ENCODE measurements around the gene GABARAP. TPM values are rescaled to one million over a fixed set of nuclear protein-coding genes. Genes with fewer than 3 reads are reported as not detected.
"Not testable (repeated sequence)": the region's sequence is repeated elsewhere in the genome, so short reads cannot be mapped to it uniquely, and the experiment has no call there.

GABARAP gene
- total RNA-seq, 2 donors from 2014 or later: 187 to 446 TPM

GRCh38 chr17:7249830-7250229 lies 7.6 kb upstream of the GABARAP start:
- TF ChIP-seq CTCF (IDR thresholded peaks at IDR 0.05): no peak
- no peak for DNase-seq (ENCODE audit: low spot score)
- H3K27ac ChIP-seq: no peak overlapping the region
- H3K9me3 ChIP-seq: no peaks in the 10 kb centered on the region
- ATAC-seq (ENCODE audit: insufficient number of reproducible peaks, low FRiP score, low read depth): no peak
- peaks cover 18 to 36% of the 10 kb centered on the region in 2 donors for H3K4me1 ChIP-seq (ENCODE audit: control insufficient read depth in 1 of 2, low read depth in 2 of 2)
- peak overlapping the region; percentile 98 for H3K4me3 ChIP-seq
- H3K27me3 ChIP-seq (replicated peaks; ENCODE audit: insufficient read depth): no peaks in the 10 kb centered on the region
- H3K36me3 ChIP-seq: peaks cover 16% of the 10 kb centered on the region

GRCh38 chr17:7249214-7249613 lies 7.0 kb upstream of the GABARAP start:
- Histone ChIP-seq H3K9me3 (no peaks in the 10 kb centered on the region), H3K27ac (no peak overlapping the region), H3K4me1 (ENCODE audit: control insufficient read depth in 1 of 2, low read depth in 2 of 2) (peaks cover 18 to 36% of the 10 kb centered on the region in 2 donors), H3K27me3 (replicated peaks; ENCODE audit: insufficient read depth) (no peaks in the 10 kb centered on the region), H3K36me3 (peaks cover 17% of the 10 kb centered on the region), H3K4me3 (no peak overlapping the region)
- no peak for DNase-seq (ENCODE audit: low spot score)
- TF ChIP-seq CTCF (IDR thresholded peaks at IDR 0.05): no peak
- ATAC-seq (ENCODE audit: insufficient number of reproducible peaks, low FRiP score, low read depth): no peak

- Histone ChIP-seq H3K27me3 (replicated peaks; ENCODE audit: insufficient read depth) (no peaks in the 10 kb centered on the region), H3K36me3 (peaks cover 22% of the 10 kb centered on the region), H3K27ac (no peak overlapping the region), H3K4me3 (no peak overlapping the region), H3K9me3 (no peaks in the 10 kb centered on the region), H3K4me1 (ENCODE audit: control insufficient read depth in 1 of 2, low read depth in 2 of 2) (peaks cover 18 to 36% of the 10 kb centered on the region in 2 donors)
- ATAC-seq (ENCODE audit: insufficient number of reproducible peaks, low FRiP score, low read depth): no peak
- DNase-seq (ENCODE audit: low spot score): no peak
- no peak for TF ChIP-seq CTCF (IDR thresholded peaks at IDR 0.05)
Observed at GRCh38 chr17:7248796-7249195, 6.5 kb upstream of the GABARAP start.

- H3K4me1 ChIP-seq (ENCODE audit: control insufficient read depth in 1 of 2, low read depth in 2 of 2): peaks cover 16 to 33% of the 10 kb centered on the region in 2 donors
- H3K27ac ChIP-seq: no peak overlapping the region
- DNase-seq (ENCODE audit: low spot score): no peak
- no peaks in the 10 kb centered on the region for H3K9me3 ChIP-seq
- no peak for ATAC-seq (ENCODE audit: insufficient number of reproducible peaks, low FRiP score, low read depth)
- no peak for TF ChIP-seq CTCF (IDR thresholded peaks at IDR 0.05)
- no peaks in the 10 kb centered on the region for H3K27me3 ChIP-seq (replicated peaks; ENCODE audit: insufficient read depth)
- H3K4me3 ChIP-seq: no peak overlapping the region
- H3K36me3 ChIP-seq: peaks cover 23% of the 10 kb centered on the region
Observed at GRCh38 chr17:7246779-7247178, 4.5 kb upstream of the GABARAP start.

GRCh38 chr17:7243838-7244237 lies 1.6 kb upstream of the GABARAP start:
- H3K9me3 ChIP-seq; DNase-seq (ENCODE audit: low spot score); ATAC-seq (ENCODE audit: insufficient number of reproducible peaks, low FRiP score, low read depth); H3K27me3 ChIP-seq (replicated peaks; ENCODE audit: insufficient read depth): not testable (repeated sequence)
- H3K36me3 ChIP-seq: peaks cover 28% of the 10 kb centered on the region
- peak overlapping the region; percentile 92 for H3K4me3 ChIP-seq
- H3K4me1 ChIP-seq (ENCODE audit: control insufficient read depth in 1 of 2, low read depth in 2 of 2): peaks cover 18 to 30% of the 10 kb centered on the region in 2 donors
- peak overlapping the region; percentile 95 to 97 for H3K27ac ChIP-seq

GRCh38 chr17:7243453-7243729 lies 1.1 kb upstream of the GABARAP start:
- Histone ChIP-seq H3K9me3 (no peaks in the 10 kb centered on the region), H3K4me3 (peak overlapping the region; percentile 92), H3K36me3 (peaks cover 28% of the 10 kb centered on the region), H3K27me3 (replicated peaks; ENCODE audit: insufficient read depth) (no peaks in the 10 kb centered on the region), H3K27ac (peak overlapping the region; percentile 95 to 97), H3K4me1 (ENCODE audit: control insufficient read depth in 1 of 2, low read depth in 2 of 2) (peaks cover 18 to 26% of the 10 kb centered on the region in 2 donors)
- ATAC-seq (ENCODE audit: insufficient number of reproducible peaks, low FRiP score, low read depth) (no peak), DNase-seq (ENCODE audit: low spot score) (no peak)
- no peak for TF ChIP-seq CTCF (IDR thresholded peaks at IDR 0.05)

Data from thoracic aorta (tissue), 2 donors.